HepG2 (cell line): ENCODE measurements around the gene ABHD2. TPM values are rescaled to one million over a fixed set of nuclear protein-coding genes. Genes with fewer than 3 reads are reported as not detected.

ENCODE experiments used
- ATAD3A ChIP-seq: sonication (generic); formaldehyde crosslinking; IDR thresholded peaks from 2 replicates; pipeline ENCODE4 v1.4.0; 2020; ENCODE audit warnings: missing genetic modification reagents
- CBX5 ChIP-seq: sonication (generic); formaldehyde crosslinking; IDR thresholded peaks from 2 replicates; pipeline ENCODE4 v1.4.0; 2020; ENCODE audit warnings: missing genetic modification reagents, borderline replicate concordance
- TARDBP ChIP-seq: sonication (generic); formaldehyde crosslinking; IDR thresholded peaks from 2 replicates; pipeline ENCODE4 v1.8.0; 2022; ENCODE audit warnings: mild to moderate bottlenecking, missing genetic modification reagents
- TGIF2 ChIP-seq: IDR thresholded peaks from 2 replicates; pipeline ENCODE4 v1.6.1; 2016; ENCODE audit warnings: control low read depth, missing compliant biosample characterization
- ZBTB26 ChIP-seq: IDR thresholded peaks from 2 replicates; pipeline ENCODE4 v1.6.1; 2016; ENCODE audit warnings: missing compliant biosample characterization, missing genetic modification reagents, borderline replicate concordance
- ZMYM4 ChIP-seq: sonication (generic); formaldehyde crosslinking; IDR thresholded peaks from 2 replicates; pipeline ENCODE4 v1.8.1; 2023; ENCODE audit warnings: mild to moderate bottlenecking, missing genetic modification reagents
- ZNF101 ChIP-seq: sonication (generic); formaldehyde crosslinking; IDR thresholded peaks from 2 replicates; pipeline ENCODE4 v1.4.0; 2020; ENCODE audit warnings: mild to moderate bottlenecking, low read depth, missing genetic modification reagents, borderline replicate concordance
- ZNF143 ChIP-seq: sonication (generic); formaldehyde crosslinking; IDR thresholded peaks from 2 replicates; pipeline ENCODE4 v1.4.0; 2020; ENCODE audit warnings: missing genetic modification reagents
- ZNF468 ChIP-seq: sonication (generic); formaldehyde crosslinking; IDR thresholded peaks from 2 replicates; pipeline ENCODE4 v1.8.0; 2022; ENCODE audit warnings: mild to moderate bottlenecking, moderate library complexity, missing genetic modification reagents
- ZNF660 ChIP-seq: sonication (generic); formaldehyde crosslinking; IDR thresholded peaks from 2 replicates; pipeline ENCODE4 v1.5.1; 2020; ENCODE audit warnings: mild to moderate bottlenecking, low read depth, missing genetic modification reagents, borderline replicate concordance
- ZNF781 ChIP-seq: sonication (generic); formaldehyde crosslinking; IDR thresholded peaks from 2 replicates; pipeline ENCODE4 v1.5.1; 2020; ENCODE audit warnings: borderline replicate concordance, mild to moderate bottlenecking, missing genetic modification reagents; ENCODE audit errors: not compliant biosample characterization
- ZXDC ChIP-seq: sonication (generic); formaldehyde crosslinking; IDR thresholded peaks from 2 replicates; pipeline ENCODE4 v1.5.0; 2020; ENCODE audit warnings: mild to moderate bottlenecking, missing genetic modification reagents
- polyA plus RNA-seq, 8 experiments: library from polyadenylated mRNA; depleted of rRNA in 3 of 8; stranded (reverse) in 7 of 8; unstranded in 1 of 8; fragments of >200 nt; fragmentation: Illumina TruSeq in 4 of 8; extraction: Trizol in 4 of 8; gene quantifications; 2 replicates each; pipeline versions ENCODE4 v1.2.1 to v1.2.3, GENCODE V29; 2011 to 2016; ENCODE audit warnings: low read depth in 4 of 8, missing spikeins in 1 of 8, mixed read lengths in 1 of 8; ENCODE audit not compliant: insufficient read depth in 1 of 8
- total RNA-seq, 5 experiments: library from RNA; depleted of rRNA; stranded (reverse); fragments of >200 nt; fragmentation: Illumina TruSeq; extraction: Trizol; gene quantifications; 2 replicates each; pipeline ENCODE4 v1.2.3, GENCODE V29; 2016; ENCODE audit warnings: low read depth in 1 of 5
- TF ChIP-seq, protein P1 (sequence below): sonication (generic); formaldehyde crosslinking; IDR thresholded peaks from 2 replicates; pipeline ENCODE4 v1.8.1; 2023; ENCODE audit warnings: mild to moderate bottlenecking, inconsistent platforms, moderate library complexity, missing genetic modification reagents, borderline replicate concordance
- TF ChIP-seq, protein P2 (sequence below): sonication (generic); formaldehyde crosslinking; IDR thresholded peaks from 2 replicates; pipeline ENCODE4 v1.5.1; 2020; ENCODE audit warnings: missing genetic modification reagents, mild to moderate bottlenecking, borderline replicate concordance
- TF ChIP-seq, protein P3 (sequence below): sonication (generic); formaldehyde crosslinking; IDR thresholded peaks from 2 replicates; pipeline ENCODE4 v1.4.0; 2020; ENCODE audit warnings: mild to moderate bottlenecking, missing genetic modification reagents
- TF ChIP-seq, protein P4 (sequence below): sonication (generic); formaldehyde crosslinking; IDR thresholded peaks from 2 replicates; pipeline ENCODE4 v1.5.0; 2020; ENCODE audit warnings: missing genetic modification reagents

ABHD2 gene
- total and polyA plus RNA-seq, 2 of the 13 experiments (the other 11 are each of a cell fraction or from before 2014, with no cell fraction given), result 14.8 to 22.4 TPM

GRCh38 chr15:89139613-89140499, 51.6 kb downstream of the ABHD2 start (continued):
- TF ChIP-seq, protein P1, sequence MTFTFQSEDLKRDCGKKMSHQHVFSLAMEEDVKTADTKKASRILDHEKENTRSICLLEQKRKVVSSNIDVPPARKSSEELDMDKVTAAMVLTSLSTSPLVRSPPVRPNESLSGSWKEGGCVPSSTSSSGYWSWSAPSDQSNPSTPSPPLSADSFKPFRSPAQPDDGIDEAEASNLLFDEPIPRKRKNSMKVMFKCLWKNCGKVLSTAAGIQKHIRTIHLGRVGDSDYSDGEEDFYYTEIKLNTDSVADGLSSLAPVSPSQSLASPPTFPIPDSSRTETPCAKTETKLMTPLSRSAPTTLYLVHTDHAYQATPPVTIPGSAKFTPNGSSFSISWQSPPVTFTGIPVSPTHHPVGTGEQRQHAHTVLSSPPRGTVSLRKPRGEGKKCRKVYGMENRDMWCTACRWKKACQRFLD, result no peak
- TF ChIP-seq ZNF660 (CRISPR knock-in tag) (no peak), ZXDC (CRISPR knock-in tag) (no peak), ZBTB26 (peak; percentile 42; the same call in 1 of the 2 replicates), ZNF468 (CRISPR knock-in tag) (no peak), ZMYM4 (peak; percentile 63), ZNF781 (CRISPR knock-in tag) (no peak), ATAD3A (CRISPR knock-in tag) (no peak), TARDBP (CRISPR knock-in tag) (0 out of 2 replicates have a peak, but pooled peaks have one; percentile 18), TGIF2 (CRISPR knock-in tag) (no peak), CBX5 (CRISPR knock-in tag) (peak; percentile 25; the same call in 1 of the 2 replicates), ZNF101 (CRISPR knock-in tag) (no peak), ZNF143 (CRISPR knock-in tag) (no peak)
- TF ChIP-seq, protein P2, sequence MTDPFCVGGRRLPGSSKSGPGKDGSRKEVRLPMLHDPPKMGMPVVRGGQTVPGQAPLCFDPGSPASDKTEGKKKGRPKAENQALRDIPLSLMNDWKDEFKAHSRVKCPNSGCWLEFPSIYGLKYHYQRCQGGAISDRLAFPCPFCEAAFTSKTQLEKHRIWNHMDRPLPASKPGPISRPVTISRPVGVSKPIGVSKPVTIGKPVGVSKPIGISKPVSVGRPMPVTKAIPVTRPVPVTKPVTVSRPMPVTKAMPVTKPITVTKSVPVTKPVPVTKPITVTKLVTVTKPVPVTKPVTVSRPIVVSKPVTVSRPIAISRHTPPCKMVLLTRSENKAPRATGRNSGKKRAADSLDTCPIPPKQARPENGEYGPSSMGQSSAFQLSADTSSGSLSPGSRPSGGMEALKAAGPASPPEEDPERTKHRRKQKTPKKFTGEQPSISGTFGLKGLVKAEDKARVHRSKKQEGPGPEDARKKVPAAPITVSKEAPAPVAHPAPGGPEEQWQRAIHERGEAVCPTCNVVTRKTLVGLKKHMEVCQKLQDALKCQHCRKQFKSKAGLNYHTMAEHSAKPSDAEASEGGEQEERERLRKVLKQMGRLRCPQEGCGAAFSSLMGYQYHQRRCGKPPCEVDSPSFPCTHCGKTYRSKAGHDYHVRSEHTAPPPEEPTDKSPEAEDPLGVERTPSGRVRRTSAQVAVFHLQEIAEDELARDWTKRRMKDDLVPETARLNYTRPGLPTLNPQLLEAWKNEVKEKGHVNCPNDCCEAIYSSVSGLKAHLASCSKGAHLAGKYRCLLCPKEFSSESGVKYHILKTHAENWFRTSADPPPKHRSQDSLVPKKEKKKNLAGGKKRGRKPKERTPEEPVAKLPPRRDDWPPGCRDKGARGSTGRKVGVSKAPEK, result no peak
- TF ChIP-seq, protein P3, sequence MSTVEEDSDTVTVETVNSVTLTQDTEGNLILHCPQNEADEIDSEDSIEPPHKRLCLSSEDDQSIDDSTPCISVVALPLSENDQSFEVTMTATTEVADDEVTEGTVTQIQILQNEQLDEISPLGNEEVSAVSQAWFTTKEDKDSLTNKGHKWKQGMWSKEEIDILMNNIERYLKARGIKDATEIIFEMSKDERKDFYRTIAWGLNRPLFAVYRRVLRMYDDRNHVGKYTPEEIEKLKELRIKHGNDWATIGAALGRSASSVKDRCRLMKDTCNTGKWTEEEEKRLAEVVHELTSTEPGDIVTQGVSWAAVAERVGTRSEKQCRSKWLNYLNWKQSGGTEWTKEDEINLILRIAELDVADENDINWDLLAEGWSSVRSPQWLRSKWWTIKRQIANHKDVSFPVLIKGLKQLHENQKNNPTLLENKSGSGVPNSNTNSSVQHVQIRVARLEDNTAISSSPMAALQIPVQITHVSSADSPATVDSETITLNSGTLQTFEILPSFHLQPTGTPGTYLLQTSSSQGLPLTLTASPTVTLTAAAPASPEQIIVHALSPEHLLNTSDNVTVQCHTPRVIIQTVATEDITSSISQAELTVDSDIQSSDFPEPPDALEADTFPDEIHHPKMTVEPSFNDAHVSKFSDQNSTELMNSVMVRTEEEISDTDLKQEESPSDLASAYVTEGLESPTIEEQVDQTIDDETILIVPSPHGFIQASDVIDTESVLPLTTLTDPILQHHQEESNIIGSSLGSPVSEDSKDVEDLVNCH (CRISPR knock-in tag), result no peak
- TF ChIP-seq, protein P4, sequence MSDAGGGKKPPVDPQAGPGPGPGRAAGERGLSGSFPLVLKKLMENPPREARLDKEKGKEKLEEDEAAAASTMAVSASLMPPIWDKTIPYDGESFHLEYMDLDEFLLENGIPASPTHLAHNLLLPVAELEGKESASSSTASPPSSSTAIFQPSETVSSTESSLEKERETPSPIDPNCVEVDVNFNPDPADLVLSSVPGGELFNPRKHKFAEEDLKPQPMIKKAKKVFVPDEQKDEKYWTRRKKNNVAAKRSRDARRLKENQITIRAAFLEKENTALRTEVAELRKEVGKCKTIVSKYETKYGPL (CRISPR knock-in tag), result no peak
